ENCODE measurements around the gene FCHSD1. TPM values are rescaled to one million over a fixed set of nuclear protein-coding genes. Genes with fewer than 3 reads are reported as not detected.

Gene FCHSD1
- total RNA-seq (114 and 123 TPM in 2 replicates), polyA plus RNA-seq (193 and 247 TPM in 2 replicates), polyA minus RNA-seq (42.2 and 63.0 TPM in 2 replicates)
- total RNA-seq (2013): 57.2 TPM

DNA sequence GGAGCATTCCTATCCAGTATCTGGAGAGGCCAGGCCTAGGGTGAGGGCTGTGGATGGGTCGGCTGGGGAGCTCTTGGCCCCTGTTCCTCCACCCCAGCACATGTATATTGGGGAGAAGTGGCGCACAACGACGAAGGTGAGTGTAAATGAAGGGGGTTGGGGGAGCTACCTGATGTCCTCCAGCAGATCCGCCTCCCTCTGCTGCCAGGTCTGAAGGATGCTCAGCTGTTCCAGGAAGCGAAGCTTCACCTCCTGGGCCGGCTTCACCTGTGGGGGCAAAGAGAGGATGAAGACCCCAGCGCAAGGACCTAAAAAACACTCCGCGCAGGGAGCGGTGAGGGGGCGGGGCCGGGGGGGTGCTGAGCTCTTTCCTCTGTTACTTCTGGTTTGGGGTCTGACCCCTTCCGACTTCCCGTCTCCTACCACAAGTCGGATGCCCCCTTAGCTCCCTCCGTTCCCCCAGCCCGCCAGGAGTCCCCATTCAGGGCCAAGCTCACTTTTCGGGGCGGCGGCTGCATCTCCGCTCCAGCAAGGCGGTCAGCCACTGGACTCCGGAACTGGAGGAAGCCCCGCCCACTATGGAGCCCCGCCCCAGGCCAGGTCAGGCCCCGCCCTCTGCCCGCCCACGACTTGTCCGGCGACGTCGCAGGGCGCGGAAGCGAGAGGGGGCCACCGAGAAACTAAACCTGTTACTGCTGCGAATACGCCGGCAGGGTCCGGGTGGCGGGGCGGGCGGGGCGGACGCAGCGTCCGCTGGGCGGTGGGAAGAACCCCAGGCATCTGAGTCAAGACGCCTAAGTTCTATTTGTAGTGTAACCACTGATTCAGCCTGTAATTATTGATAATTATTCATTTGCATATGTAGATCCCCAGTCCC is at the start of gene FCHSD1:
Gene FCHSD1, minus strand, starts transcription at position 568 of the 877 bp plus-strand sequence. Its CDS starts 50 bp downstream, at position 518.
- ATAC-seq (ENCODE audit: low read depth): peak; percentile 100
- WGBS (ENCODE audit: insufficient coverage): 5% methylated on average over 46 of the region's 50 CpGs
- Histone ChIP-seq H2AFZ (ENCODE audit: insufficient read depth, low read depth, low read length, poor library complexity, severe bottlenecking) (peak within 1 kb of the TSS; percentile 97), H3K27ac (ENCODE audit: low read length in 2 of 2) (peak within 1 kb of the TSS; percentile 60 to 82), H3K4me1 (ENCODE audit: control insufficient read depth in 2 of 2, insufficient read depth in 2 of 2, low read length in 2 of 2) (peaks cover 14 to 22% of the 10 kb centered on the region in 2 donors), H3K4me3 (ENCODE audit: control extremely low read depth in 1 of 5, extremely low read depth in 1 of 5, insufficient read depth in 1 of 5, low read depth in 2 of 5, low read length in 4 of 5) (peak within 1 kb of the TSS; percentile 53 to 84 (median 70)), H3K9ac (ENCODE audit: low read length) (peak within 1 kb of the TSS; percentile 75), H3K9me3 (ENCODE audit: control extremely low read depth in 1 of 3, control insufficient read depth in 2 of 3, insufficient read depth in 1 of 3, low read length in 2 of 3) (no peaks in the 10 kb centered on the region), H3K4me2 (replicated peaks; ENCODE audit: low read depth, low read length, poor library complexity, severe bottlenecking) (peak within 1 kb of the TSS; percentile 87), H3K36me3 (replicated peaks in 1 of 2; ENCODE audit: control extremely low read depth in 1 of 2, control insufficient read depth in 1 of 2, extremely low read depth in 1 of 2, insufficient read depth in 2 of 2, low read length in 1 of 2) (peaks cover 7 to 17% of the 10 kb centered on the region in 2 experiments), H4K20me1 (ENCODE audit: control insufficient read depth, insufficient read depth, low read length, poor library complexity, severe bottlenecking) (no peaks in the 10 kb centered on the region), H3K27me3 (replicated peaks in 1 of 4; ENCODE audit: control extremely low read depth in 1 of 4, control insufficient read depth in 3 of 4, insufficient read depth in 4 of 4, low read length in 3 of 4) (peaks cover 0 to 8% (median 0%) of the 10 kb centered on the region in 4 experiments), H3K79me2 (ENCODE audit: control insufficient read depth, insufficient read depth, low read length) (peaks cover 8% of the 10 kb centered on the region)
- intact Hi-C loops (cut with micrococcal nuclease): loop anchor here (1.0 to 10.0 kb wide), 6 partner anchors 15 to 454 kb away; partner anchors contain the start of genes HDAC3, NDFIP1, RELL2 and RNF14
- Mint-ChIP-seq H3K4me1 (peaks cover 34% of the 10 kb centered on the region), H3K27me3 (peaks cover 7% of the 10 kb centered on the region), H3K27ac (peak within 1 kb of the TSS; percentile 98), H3K4me3 (peak within 1 kb of the TSS; percentile 99), H3K9me3 (ENCODE audit: insufficient read depth) (no peaks in the 10 kb centered on the region)
- peak; percentile 89 for DNase-seq
- TF ChIP-seq, protein P1, sequence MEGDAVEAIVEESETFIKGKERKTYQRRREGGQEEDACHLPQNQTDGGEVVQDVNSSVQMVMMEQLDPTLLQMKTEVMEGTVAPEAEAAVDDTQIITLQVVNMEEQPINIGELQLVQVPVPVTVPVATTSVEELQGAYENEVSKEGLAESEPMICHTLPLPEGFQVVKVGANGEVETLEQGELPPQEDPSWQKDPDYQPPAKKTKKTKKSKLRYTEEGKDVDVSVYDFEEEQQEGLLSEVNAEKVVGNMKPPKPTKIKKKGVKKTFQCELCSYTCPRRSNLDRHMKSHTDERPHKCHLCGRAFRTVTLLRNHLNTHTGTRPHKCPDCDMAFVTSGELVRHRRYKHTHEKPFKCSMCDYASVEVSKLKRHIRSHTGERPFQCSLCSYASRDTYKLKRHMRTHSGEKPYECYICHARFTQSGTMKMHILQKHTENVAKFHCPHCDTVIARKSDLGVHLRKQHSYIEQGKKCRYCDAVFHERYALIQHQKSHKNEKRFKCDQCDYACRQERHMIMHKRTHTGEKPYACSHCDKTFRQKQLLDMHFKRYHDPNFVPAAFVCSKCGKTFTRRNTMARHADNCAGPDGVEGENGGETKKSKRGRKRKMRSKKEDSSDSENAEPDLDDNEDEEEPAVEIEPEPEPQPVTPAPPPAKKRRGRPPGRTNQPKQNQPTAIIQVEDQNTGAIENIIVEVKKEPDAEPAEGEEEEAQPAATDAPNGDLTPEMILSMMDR (IDR thresholded peaks at IDR 0.05): no peak
- POLR2A ChIA-PET: interaction anchor here (0.6 to 1.7 kb wide), 10 partner anchors 11 to 492 kb away, joined by 3 to 22 read pairs (median 4); partner anchors contain the start of genes ARAP3, DIAPH1, HDAC3 and RELL2
- CTCF ChIA-PET: interaction anchor here (0.7 to 3.0 kb wide), 11 partner anchors 14 to 331 kb away, joined by 3 to 22 read pairs (median 5); partner anchors contain the start of genes DIAPH1, HDAC3, RELL2 and RNF14

DNA sequence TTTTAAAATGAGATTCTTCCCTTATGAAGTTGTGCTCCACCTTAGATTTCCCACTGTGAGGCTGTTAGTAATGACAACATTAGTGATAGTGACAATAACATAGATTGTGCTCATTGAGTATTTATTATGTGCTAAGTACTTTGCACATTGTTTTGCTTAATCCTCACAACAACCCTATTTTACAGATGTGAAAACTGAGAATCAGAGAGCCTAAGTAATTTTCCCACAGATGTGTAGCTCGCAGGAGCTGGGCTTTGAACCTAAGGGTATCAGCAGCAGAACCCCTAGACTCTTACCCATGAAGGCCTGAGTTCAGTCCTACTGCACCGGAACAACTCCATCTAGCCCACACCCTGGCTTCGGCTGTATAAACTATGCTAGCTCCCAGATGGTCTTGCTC is 46.4 kb upstream of the FCHSD1 start:
- Histone ChIP-seq H2AFZ (ENCODE audit: insufficient read depth, low read depth, low read length, poor library complexity, severe bottlenecking) (no peak overlapping the region), H3K9ac (ENCODE audit: low read length) (no peak overlapping the region), H3K4me1 (ENCODE audit: control insufficient read depth in 2 of 2, insufficient read depth in 2 of 2, low read length in 2 of 2) (peaks cover 16 to 29% of the 10 kb centered on the region in 2 donors), H3K36me3 (replicated peaks in 1 of 2; ENCODE audit: control extremely low read depth in 1 of 2, control insufficient read depth in 1 of 2, extremely low read depth in 1 of 2, insufficient read depth in 2 of 2, low read length in 1 of 2) (no peaks in the 10 kb centered on the region), H4K20me1 (ENCODE audit: control insufficient read depth, insufficient read depth, low read length, poor library complexity, severe bottlenecking) (no peaks in the 10 kb centered on the region), H3K9me3 (ENCODE audit: control extremely low read depth in 1 of 3, control insufficient read depth in 2 of 3, insufficient read depth in 1 of 3, low read length in 2 of 3) (peaks cover 0 to 2% (median 0%) of the 10 kb centered on the region in 3 donors), H3K4me3 (ENCODE audit: control extremely low read depth in 1 of 5, extremely low read depth in 1 of 5, insufficient read depth in 1 of 5, low read depth in 2 of 5, low read length in 4 of 5) (no peak overlapping the region), H3K27ac (ENCODE audit: low read length in 2 of 2) (no peak overlapping the region), H3K79me2 (ENCODE audit: control insufficient read depth, insufficient read depth, low read length) (no peaks in the 10 kb centered on the region), H3K27me3 (replicated peaks in 1 of 4; ENCODE audit: control extremely low read depth in 1 of 4, control insufficient read depth in 3 of 4, insufficient read depth in 4 of 4, low read length in 3 of 4) (peaks cover 0 to 71% (median 50%) of the 10 kb centered on the region in 4 experiments), H3K4me2 (replicated peaks; ENCODE audit: low read depth, low read length, poor library complexity, severe bottlenecking) (no peak overlapping the region)
- Mint-ChIP-seq H3K9me3 (ENCODE audit: insufficient read depth) (no peaks in the 10 kb centered on the region), H3K27ac (no peak overlapping the region), H3K4me1 (peaks cover 15% of the 10 kb centered on the region), H3K27me3 (peaks cover 76% of the 10 kb centered on the region), H3K4me3 (no peak overlapping the region)
- DNase-seq (no peak), ATAC-seq (ENCODE audit: low read depth) (no peak)
- ChIA-PET POLR2A (no interaction called here), CTCF (interaction anchor here (4.1 to 10.3 kb wide), 2 partner anchors 182 to 263 kb away, joined by 40 to 198 read pairs; partner anchors contain the start of genes PCDH1 and PCDH12)
- intact Hi-C loops (cut with micrococcal nuclease): no loop called here
- WGBS (ENCODE audit: insufficient coverage): 100% methylated on average over 2 of the region's 3 CpGs
- TF ChIP-seq EZH2 (IDR thresholded peaks at IDR 0.05; ENCODE audit: borderline replicate concordance, insufficient read depth, low read depth, low read length, poor library complexity, severe bottlenecking): no peak
- TF ChIP-seq, protein P1 (IDR thresholded peaks at IDR 0.05): no peak

All from B cell (primary cell).